PC-9 (cell line): ENCODE results near the gene EXOC7.

Experiments used
- CTCF ChIP-seq: fragments of 200-600 bp; sonication (generic); conservative IDR thresholded peaks from 2 replicates; pipeline ENCODE4 v1.6.1; 2017; ENCODE audit warnings: mixed run types, antibody characterized with exemption, mild to moderate bottlenecking, moderate library complexity
- EZH2 ChIP-seq: fragments of 200-600 bp; sonication (generic); IDR thresholded peaks from 2 replicates; pipeline ENCODE4 v1.8.0; 2017; ENCODE audit warnings: antibody characterized with exemption, low read depth

GRCh38 chr17:76085731-76086366 is 17.7 kb downstream of the EXOC7 start:
- TF ChIP-seq CTCF (no peak), EZH2 (no peak)
